HG03066 (cell line): ENCODE data around the gene PIGQ.

ENCODE experiments used
- ATAC-seq: cut with Tn5 transposase; IDR thresholded peaks from one replicate; pipeline ENCODE4 v1.9.1; 2021; ENCODE audit warnings: low read depth; ENCODE audit not compliant: unreplicated experiment

PIGQ gene

GRCh38 chr16:625117-625976, 55.6 kb downstream of the PIGQ start:
- ATAC-seq, result no peak

GRCh38 chr16:625977-626765, 56.4 kb downstream of the PIGQ start:
- no peak for ATAC-seq

GRCh38 chr16:626787-627453, 57.2 kb downstream of the PIGQ start:
- ATAC-seq, result no peak

GRCh38 chr16:627454-628239, 57.9 kb downstream of the PIGQ start:
- no peak for ATAC-seq

- ATAC-seq, result no peak
Measured at GRCh38 chr16:628321-629061, 58.7 kb downstream of the PIGQ start.

- no peak for ATAC-seq
Measured at GRCh38 chr16:629185-629832, 59.5 kb downstream of the PIGQ start.

- ATAC-seq, result no peak
Measured at GRCh38 chr16:629833-630248, 60.1 kb downstream of the PIGQ start.

- no peak for ATAC-seq
Measured at GRCh38 chr16:630249-630814, 60.6 kb downstream of the PIGQ start.

- no peak for ATAC-seq
Measured at GRCh38 chr16:630815-631405, 61.1 kb downstream of the PIGQ start, which contains the start of gene WFIKKN1. WFIKKN1 (plus strand) TSS chr16:630985; CDS start chr16:631254, 269 bp downstream.

- ATAC-seq, result no peak
Measured at GRCh38 chr16:631808-632358, 62.1 kb downstream of the PIGQ start.

- no peak for ATAC-seq
Measured at GRCh38 chr16:632486-633335, 62.9 kb downstream of the PIGQ start.

- no peak for ATAC-seq
Measured at GRCh38 chr16:633336-634050, 63.7 kb downstream of the PIGQ start.
